Measurements from ENCODE around the gene SLC34A3. TPM values are rescaled to one million over a fixed set of nuclear protein-coding genes. Genes with fewer than 3 reads are reported as not detected.

Gene SLC34A3
- total RNA-seq, 1 experiment from 2014 or later, result 0.26 TPM

DNA sequence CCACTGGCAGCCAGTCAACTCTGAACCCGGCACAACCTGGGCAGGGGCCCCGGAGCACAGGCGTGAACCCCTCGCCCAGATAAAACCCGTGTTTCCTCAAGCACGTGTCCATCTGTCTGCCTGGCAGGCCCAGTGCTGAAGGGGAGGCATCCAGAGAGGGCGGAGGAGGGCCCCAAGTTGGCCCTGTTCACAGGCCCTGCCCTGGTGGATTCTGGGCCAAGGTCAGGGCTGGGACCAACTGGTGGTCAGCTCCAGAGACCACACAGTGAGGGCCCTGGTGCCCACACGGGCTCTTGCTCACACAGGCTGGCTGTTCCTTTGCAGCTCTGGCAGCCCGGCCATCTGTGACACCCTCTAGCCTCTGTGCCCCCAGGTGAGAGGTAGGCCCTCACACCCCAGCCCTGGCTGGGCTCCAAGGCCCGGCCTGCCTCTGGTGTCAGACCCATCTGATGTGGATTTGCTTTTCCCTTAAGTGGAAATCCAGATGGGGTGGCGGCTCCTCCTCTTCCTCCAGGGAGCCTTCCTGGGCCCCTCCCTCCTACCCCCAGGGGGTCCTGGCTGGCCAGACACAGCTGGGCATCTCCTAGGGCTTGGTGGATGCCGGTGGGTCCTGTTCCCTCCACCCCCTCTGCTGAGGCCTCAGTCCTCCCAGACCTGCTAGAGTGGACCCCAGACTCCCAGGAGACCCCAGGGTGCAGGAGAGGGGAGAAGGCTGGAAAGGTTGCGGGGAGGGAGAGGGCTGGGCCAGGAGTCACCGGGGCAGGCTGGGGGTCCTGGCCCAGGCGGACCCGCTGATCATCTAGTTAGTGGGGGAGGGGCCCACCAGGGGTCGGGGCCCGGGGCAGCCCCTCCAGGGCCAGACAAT, 19.9 kb downstream of the SLC34A3 start:
- no TSS peak for BruUV-seq (replicated peaks)
- Mint-ChIP-seq H3K4me1 (ENCODE audit: low read depth, unreplicated experiment) (no peaks in the 10 kb centered on the region), H3K36me3 (ENCODE audit: insufficient read depth, unreplicated experiment) (peaks cover 28% of the 10 kb centered on the region), H3K27ac (ENCODE audit: unreplicated experiment) (no peak overlapping the region), H3K27me3 (ENCODE audit: unreplicated experiment) (no peaks in the 10 kb centered on the region), H3K4me3 (ENCODE audit: low read depth, unreplicated experiment) (no peak overlapping the region), H3K9me3 (ENCODE audit: low read depth, unreplicated experiment) (no peaks in the 10 kb centered on the region)
- CTCF ChIA-PET, result interaction anchor here (0.6 kb wide), 1 partner anchor 307 kb away, joined by 4 read pairs; no protein-coding TSS in a partner anchor
- TF ChIP-seq, protein P1, sequence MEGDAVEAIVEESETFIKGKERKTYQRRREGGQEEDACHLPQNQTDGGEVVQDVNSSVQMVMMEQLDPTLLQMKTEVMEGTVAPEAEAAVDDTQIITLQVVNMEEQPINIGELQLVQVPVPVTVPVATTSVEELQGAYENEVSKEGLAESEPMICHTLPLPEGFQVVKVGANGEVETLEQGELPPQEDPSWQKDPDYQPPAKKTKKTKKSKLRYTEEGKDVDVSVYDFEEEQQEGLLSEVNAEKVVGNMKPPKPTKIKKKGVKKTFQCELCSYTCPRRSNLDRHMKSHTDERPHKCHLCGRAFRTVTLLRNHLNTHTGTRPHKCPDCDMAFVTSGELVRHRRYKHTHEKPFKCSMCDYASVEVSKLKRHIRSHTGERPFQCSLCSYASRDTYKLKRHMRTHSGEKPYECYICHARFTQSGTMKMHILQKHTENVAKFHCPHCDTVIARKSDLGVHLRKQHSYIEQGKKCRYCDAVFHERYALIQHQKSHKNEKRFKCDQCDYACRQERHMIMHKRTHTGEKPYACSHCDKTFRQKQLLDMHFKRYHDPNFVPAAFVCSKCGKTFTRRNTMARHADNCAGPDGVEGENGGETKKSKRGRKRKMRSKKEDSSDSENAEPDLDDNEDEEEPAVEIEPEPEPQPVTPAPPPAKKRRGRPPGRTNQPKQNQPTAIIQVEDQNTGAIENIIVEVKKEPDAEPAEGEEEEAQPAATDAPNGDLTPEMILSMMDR (IDR thresholded peaks at IDR 0.05; ENCODE audit: unreplicated experiment), result no peak
- intact Hi-C loops (cut with micrococcal nuclease; ENCODE audit: unreplicated experiment), result no loop called here
- DNase-seq, result no peak

- Mint-ChIP-seq H3K4me1 (ENCODE audit: low read depth, unreplicated experiment) (no peaks in the 10 kb centered on the region), H3K27me3 (ENCODE audit: unreplicated experiment) (no peaks in the 10 kb centered on the region), H3K36me3 (ENCODE audit: insufficient read depth, unreplicated experiment) (peaks cover 34% of the 10 kb centered on the region), H3K9me3 (ENCODE audit: low read depth, unreplicated experiment) (no peaks in the 10 kb centered on the region), H3K4me3 (ENCODE audit: low read depth, unreplicated experiment) (no peak within 1 kb of the TSS), H3K27ac (ENCODE audit: unreplicated experiment) (no peak within 1 kb of the TSS)
- DNase-seq, result no peak
- no TSS peak for BruUV-seq (replicated peaks)
- CTCF ChIA-PET, result interaction anchor here (0.6 kb wide), 1 partner anchor 307 kb away, joined by 4 read pairs; no protein-coding TSS in a partner anchor
- intact Hi-C loops (cut with micrococcal nuclease; ENCODE audit: unreplicated experiment), result no loop called here
- TF ChIP-seq, protein P1 (IDR thresholded peaks at IDR 0.05; ENCODE audit: unreplicated experiment), result no peak
These were observed 20.4 kb downstream of the SLC34A3 start, which contains the start of gene STPG3 for GRCh38 chr9:137251194-137251461. TSS of gene STPG3 (plus strand) at chr9:137251286. CDS start at chr9:137251287, 1 bp downstream.

DNA sequence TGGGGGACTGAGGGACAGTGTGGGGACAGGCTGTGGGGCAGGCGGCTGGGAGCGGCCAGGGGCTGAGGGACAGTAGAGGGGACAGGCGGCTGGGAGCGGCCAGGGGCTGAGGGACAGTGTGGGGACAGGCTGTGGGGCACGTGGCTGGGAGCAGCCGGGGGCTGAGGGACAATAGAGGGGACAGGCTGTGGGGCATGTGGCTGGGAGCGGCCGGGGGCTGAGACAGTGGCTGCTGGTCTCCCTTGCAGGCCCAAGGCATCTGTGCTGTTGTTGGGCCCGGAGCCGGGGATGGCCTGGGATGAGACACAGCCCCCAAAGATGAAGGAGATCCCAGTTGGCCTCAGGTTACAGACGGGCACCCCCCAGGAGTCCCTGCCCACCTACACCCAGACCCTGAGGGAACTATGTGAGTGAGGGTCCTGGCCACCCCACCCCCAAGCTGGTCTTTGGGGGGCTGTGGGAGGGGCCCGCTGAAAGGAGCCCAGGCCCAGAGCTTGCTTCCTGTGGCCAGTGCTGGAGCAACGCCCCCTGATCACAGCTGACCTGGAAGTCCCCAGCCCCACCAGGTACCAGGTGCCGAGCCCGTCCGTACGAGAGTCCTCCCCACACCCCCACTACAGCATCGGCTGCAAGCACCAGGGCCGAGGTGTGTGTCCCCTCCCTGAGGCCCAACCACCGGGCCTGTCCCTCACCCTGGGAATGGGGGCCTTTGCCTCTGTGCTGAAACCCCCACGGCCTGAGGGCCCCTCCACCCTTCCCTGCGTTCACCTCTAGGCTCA, 21.0 kb downstream of the SLC34A3 start:
- H3K4me3 Mint-ChIP-seq (ENCODE audit: low read depth, unreplicated experiment), result no peak overlapping the region
- H3K27me3 Mint-ChIP-seq (ENCODE audit: unreplicated experiment), result no peaks in the 10 kb centered on the region
- H3K9me3 Mint-ChIP-seq (ENCODE audit: low read depth, unreplicated experiment), result no peaks in the 10 kb centered on the region
- H3K4me1 Mint-ChIP-seq (ENCODE audit: low read depth, unreplicated experiment), result no peaks in the 10 kb centered on the region
- DNase-seq, result no peak
- TF ChIP-seq, protein P1 (IDR thresholded peaks at IDR 0.05; ENCODE audit: unreplicated experiment), result no peak
- peaks cover 39% of the 10 kb centered on the region for H3K36me3 Mint-ChIP-seq (ENCODE audit: insufficient read depth, unreplicated experiment)
- no TSS peak for BruUV-seq (replicated peaks)
- CTCF ChIA-PET, result interaction anchor here (0.6 to 1.0 kb wide), 2 partner anchors 10 to 306 kb away, joined by 3 to 4 read pairs; no protein-coding TSS in a partner anchor
- H3K27ac Mint-ChIP-seq (ENCODE audit: unreplicated experiment), result no peak overlapping the region
- intact Hi-C loops (cut with micrococcal nuclease; ENCODE audit: unreplicated experiment), result no loop called here

DNA sequence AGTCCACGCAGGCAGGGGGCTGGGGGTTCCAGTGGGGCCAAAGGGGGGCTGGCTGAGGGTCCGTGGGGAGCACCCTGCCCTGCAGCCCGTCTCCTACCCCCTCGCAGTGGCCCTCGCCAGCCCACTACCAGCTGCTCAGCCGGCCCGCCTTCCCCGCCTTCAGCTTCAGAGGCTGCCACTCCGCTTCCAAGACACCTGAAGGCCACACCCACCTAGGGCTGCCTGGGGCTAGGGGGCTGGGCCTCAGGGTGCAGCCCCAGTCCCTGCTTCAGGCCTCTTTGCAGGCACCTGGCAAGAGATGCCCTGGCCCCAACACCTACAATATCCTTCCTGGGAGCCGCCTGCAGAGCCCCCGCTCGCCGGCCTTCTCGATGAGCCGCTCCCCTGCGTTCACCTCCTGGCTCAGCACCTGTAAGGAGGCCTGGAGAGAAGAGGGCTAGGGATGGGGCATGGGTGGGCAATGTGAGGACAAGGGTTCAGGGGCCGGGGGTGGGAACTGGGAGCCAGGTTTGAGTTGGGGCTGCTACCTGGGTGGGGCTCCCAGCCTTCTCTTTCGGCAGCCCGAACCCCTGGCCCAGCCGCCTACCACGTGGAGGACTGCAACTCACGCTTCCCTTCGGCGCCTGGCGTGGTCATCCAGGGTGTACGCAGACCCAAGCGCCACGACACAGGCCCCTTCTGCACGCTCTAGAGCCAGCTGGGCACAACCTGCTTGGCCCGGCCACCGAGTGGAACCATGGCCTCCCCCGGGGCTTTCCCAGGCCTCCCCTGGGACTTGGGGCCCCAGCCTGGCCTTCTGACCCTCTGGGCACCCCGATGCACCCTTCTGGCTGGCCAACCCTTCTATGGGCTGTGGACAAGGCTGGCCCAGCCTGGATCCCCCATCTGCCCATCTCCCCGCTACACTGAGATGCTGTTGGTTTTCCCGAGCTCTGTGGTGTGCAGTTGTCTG, 22.1 kb downstream of the SLC34A3 start:
- Mint-ChIP-seq H3K36me3 (ENCODE audit: insufficient read depth, unreplicated experiment) (peaks cover 39% of the 10 kb centered on the region), H3K4me1 (ENCODE audit: low read depth, unreplicated experiment) (no peaks in the 10 kb centered on the region), H3K9me3 (ENCODE audit: low read depth, unreplicated experiment) (no peaks in the 10 kb centered on the region), H3K4me3 (ENCODE audit: low read depth, unreplicated experiment) (no peak overlapping the region), H3K27me3 (ENCODE audit: unreplicated experiment) (no peaks in the 10 kb centered on the region), H3K27ac (ENCODE audit: unreplicated experiment) (no peak overlapping the region)
- DNase-seq, result no peak
- no TSS peak for BruUV-seq (replicated peaks)
- intact Hi-C loops (cut with micrococcal nuclease; ENCODE audit: unreplicated experiment), result no loop called here
- CTCF ChIA-PET, result no interaction called here
- TF ChIP-seq, protein P1 (IDR thresholded peaks at IDR 0.05; ENCODE audit: unreplicated experiment), result no peak
